Activated CD4-positive, alpha-beta memory T cell treated with anti-CD3 and anti-CD28 coated beads, Interleukin-2, amount 10 ng/mL, durations not matched to agents 7 days and 5 days (primary cell): ENCODE results near the gene ETV5. TPM values are rescaled to one million over a fixed set of nuclear protein-coding genes. Genes with fewer than 3 reads are reported as not detected.

Experiments used
- CTCF ChIA-PET: fragments of 350-600 bp; sonication (Branson Sonifier 250); formaldehyde crosslinking; loops from one replicate; lab custom pipeline; 2021; ENCODE audit warnings: antibody characterized with exemption, inconsistent platforms; lab: Charles Lee
- POLR2A ChIA-PET: fragments of 350-600 bp; sonication (Branson Sonifier 250); formaldehyde crosslinking; loops from one replicate; lab custom pipeline; 2021; ENCODE audit warnings: antibody characterized with exemption; lab: Charles Lee
- DNase-seq: peaks from one replicate; pipeline ENCODE4 v3.0.0-alpha.2; 2020
- H3K27ac Mint-ChIP-seq: one replicate; pipeline ENCODE4 v1.8.0; 2021; ENCODE audit warnings: mild to moderate bottlenecking, mixed read lengths
- H3K27me3 Mint-ChIP-seq: one replicate; pipeline ENCODE4 v1.8.0; 2021; ENCODE audit warnings: mixed read lengths
- H3K36me3 Mint-ChIP-seq: one replicate; pipeline ENCODE4 v1.8.0; 2021; ENCODE audit warnings: low read depth, mixed read lengths
- H3K4me1 Mint-ChIP-seq: one replicate; pipeline ENCODE4 v1.8.0; 2021; ENCODE audit warnings: mixed read lengths
- H3K4me3 Mint-ChIP-seq: one replicate; pipeline ENCODE4 v1.8.0; 2021; ENCODE audit warnings: mild to moderate bottlenecking, mixed read lengths
- H3K9me3 Mint-ChIP-seq: one replicate; pipeline ENCODE4 v1.8.0; 2021; ENCODE audit warnings: mixed read lengths
- total RNA-seq, 2 experiments: library from RNA; stranded (reverse); gene quantifications; one replicate each; pipeline ENCODE4 v1.2.3, GENCODE V29; 2021

The ETV5 gene
- total RNA-seq, 2 experiments from 2014 or later = 2.5 to 3.3 TPM

- H3K27me3 Mint-ChIP-seq = peaks cover 18% of the 10 kb centered on the region
- no peak overlapping the region for H3K27ac Mint-ChIP-seq
- DNase-seq = no peak
- H3K4me3 Mint-ChIP-seq = no peak overlapping the region
- no peaks in the 10 kb centered on the region for H3K4me1 Mint-ChIP-seq
- ChIA-PET POLR2A (no interaction called here), CTCF (no interaction called here)
- H3K36me3 Mint-ChIP-seq = no peaks in the 10 kb centered on the region
- H3K9me3 Mint-ChIP-seq = no peaks in the 10 kb centered on the region
Observed at GRCh38 chr3:186014866-186015265, 94.0 kb downstream of the ETV5 start.

GRCh38 chr3:186013312-186013711, 95.6 kb downstream of the ETV5 start:
- no peak overlapping the region for H3K27ac Mint-ChIP-seq
- H3K9me3 Mint-ChIP-seq = no peaks in the 10 kb centered on the region
- POLR2A ChIA-PET = no interaction called here
- CTCF ChIA-PET = no interaction called here
- H3K4me1 Mint-ChIP-seq = no peaks in the 10 kb centered on the region
- no peak for DNase-seq
- H3K36me3 Mint-ChIP-seq = no peaks in the 10 kb centered on the region
- H3K27me3 Mint-ChIP-seq = peaks cover 14% of the 10 kb centered on the region
- no peak overlapping the region for H3K4me3 Mint-ChIP-seq

- H3K27ac Mint-ChIP-seq = no peak overlapping the region
- H3K4me1 Mint-ChIP-seq = no peaks in the 10 kb centered on the region
- H3K27me3 Mint-ChIP-seq = peaks cover 11% of the 10 kb centered on the region
- DNase-seq = no peak
- H3K4me3 Mint-ChIP-seq = no peak overlapping the region
- H3K9me3 Mint-ChIP-seq = no peaks in the 10 kb centered on the region
- ChIA-PET POLR2A (no interaction called here), CTCF (no interaction called here)
- H3K36me3 Mint-ChIP-seq = no peaks in the 10 kb centered on the region
Observed at GRCh38 chr3:186012137-186012536, 96.8 kb downstream of the ETV5 start.

- no peaks in the 10 kb centered on the region for H3K9me3 Mint-ChIP-seq
- peaks cover 26% of the 10 kb centered on the region for H3K27me3 Mint-ChIP-seq
- no peak for DNase-seq
- POLR2A ChIA-PET = no interaction called here
- H3K36me3 Mint-ChIP-seq = no peaks in the 10 kb centered on the region
- H3K4me3 Mint-ChIP-seq = no peak overlapping the region
- H3K4me1 Mint-ChIP-seq = no peaks in the 10 kb centered on the region
- no peak overlapping the region for H3K27ac Mint-ChIP-seq
- CTCF ChIA-PET = no interaction called here
Observed at GRCh38 chr3:186004671-186005070, 104.2 kb downstream of the ETV5 start.

- no peaks in the 10 kb centered on the region for H3K36me3 Mint-ChIP-seq
- no peak for DNase-seq
- no peaks in the 10 kb centered on the region for H3K9me3 Mint-ChIP-seq
- H3K4me1 Mint-ChIP-seq = no peaks in the 10 kb centered on the region
- CTCF ChIA-PET = no interaction called here
- no peak overlapping the region for H3K4me3 Mint-ChIP-seq
- POLR2A ChIA-PET = no interaction called here
- no peak overlapping the region for H3K27ac Mint-ChIP-seq
- peaks cover 26% of the 10 kb centered on the region for H3K27me3 Mint-ChIP-seq
Observed at GRCh38 chr3:186004209-186004608, 104.7 kb downstream of the ETV5 start.

- no peak overlapping the region for H3K4me3 Mint-ChIP-seq
- H3K9me3 Mint-ChIP-seq = no peaks in the 10 kb centered on the region
- H3K36me3 Mint-ChIP-seq = no peaks in the 10 kb centered on the region
- ChIA-PET CTCF (interaction anchor here (1.9 kb wide), 1 partner anchor 537 kb away, joined by 11 read pairs; no protein-coding TSS in a partner anchor), POLR2A (no interaction called here)
- DNase-seq = no peak
- H3K4me1 Mint-ChIP-seq = no peaks in the 10 kb centered on the region
- H3K27me3 Mint-ChIP-seq = peaks cover 26% of the 10 kb centered on the region
- H3K27ac Mint-ChIP-seq = no peak overlapping the region
Observed at GRCh38 chr3:186003610-186004009, 105.3 kb downstream of the ETV5 start.

- peaks cover 28% of the 10 kb centered on the region for H3K27me3 Mint-ChIP-seq
- H3K4me1 Mint-ChIP-seq = no peaks in the 10 kb centered on the region
- CTCF ChIA-PET = interaction anchor here (1.9 kb wide), 1 partner anchor 537 kb away, joined by 11 read pairs; no protein-coding TSS in a partner anchor
- H3K27ac Mint-ChIP-seq = no peak overlapping the region
- DNase-seq = no peak
- POLR2A ChIA-PET = no interaction called here
- no peaks in the 10 kb centered on the region for H3K9me3 Mint-ChIP-seq
- H3K36me3 Mint-ChIP-seq = no peaks in the 10 kb centered on the region
- H3K4me3 Mint-ChIP-seq = no peak overlapping the region
Observed at GRCh38 chr3:186002884-186003472, 105.9 kb downstream of the ETV5 start.

GRCh38 chr3:186001842-186002241, 107.0 kb downstream of the ETV5 start:
- ChIA-PET POLR2A (no interaction called here), CTCF (interaction anchor here (1.9 kb wide), 1 partner anchor 538 kb away, joined by 11 read pairs; no protein-coding TSS in a partner anchor)
- Mint-ChIP-seq H3K4me3 (no peak overlapping the region), H3K36me3 (no peaks in the 10 kb centered on the region), H3K27ac (no peak overlapping the region), H3K9me3 (no peaks in the 10 kb centered on the region), H3K27me3 (peaks cover 28% of the 10 kb centered on the region), H3K4me1 (no peaks in the 10 kb centered on the region)
- DNase-seq = no peak

GRCh38 chr3:185999221-185999620, 109.7 kb downstream of the ETV5 start:
- DNase-seq = no peak
- H3K4me3 Mint-ChIP-seq = no peak overlapping the region
- peaks cover 25% of the 10 kb centered on the region for H3K27me3 Mint-ChIP-seq
- H3K27ac Mint-ChIP-seq = no peak overlapping the region
- H3K9me3 Mint-ChIP-seq = no peaks in the 10 kb centered on the region
- H3K36me3 Mint-ChIP-seq = no peaks in the 10 kb centered on the region
- ChIA-PET POLR2A (no interaction called here), CTCF (no interaction called here)
- no peaks in the 10 kb centered on the region for H3K4me1 Mint-ChIP-seq

GRCh38 chr3:185998136-185998535, 110.8 kb downstream of the ETV5 start:
- no peak for DNase-seq
- Mint-ChIP-seq H3K27me3 (peaks cover 24% of the 10 kb centered on the region), H3K4me3 (no peak overlapping the region), H3K36me3 (no peaks in the 10 kb centered on the region), H3K27ac (no peak overlapping the region), H3K4me1 (no peaks in the 10 kb centered on the region), H3K9me3 (no peaks in the 10 kb centered on the region)
- ChIA-PET CTCF (interaction anchor here (0.9 kb wide), 1 partner anchor 18 kb away, joined by 3 read pairs; no protein-coding TSS in a partner anchor), POLR2A (no interaction called here)

- DNase-seq = no peak
- Mint-ChIP-seq H3K4me1 (no peaks in the 10 kb centered on the region), H3K36me3 (no peaks in the 10 kb centered on the region), H3K9me3 (no peaks in the 10 kb centered on the region), H3K27me3 (peaks cover 20% of the 10 kb centered on the region), H3K4me3 (no peak overlapping the region), H3K27ac (no peak overlapping the region)
- ChIA-PET CTCF (no interaction called here), POLR2A (no interaction called here)
Observed at GRCh38 chr3:185997130-185997529, 111.8 kb downstream of the ETV5 start.

Other genes starting within 250 kb of the ETV5 start
- gene TRA2B, start 171.1 kb downstream of the ETV5 start, total RNA-seq = 100 to 1,000 TPM; 194 to 195 TPM